Stimulated activated CD8-positive, alpha-beta memory T cell treated with anti-CD3 and anti-CD28 coated beads, Interleukin-4, amount 100 ng/mL, for 48 hours (primary cell): ENCODE data around the gene TMTC1.
"Not testable (repeated sequence)": the region's sequence is repeated elsewhere in the genome, so short reads cannot be mapped to it uniquely, and the experiment has no call there.

Source experiments
- DNase-seq: peaks from one replicate; pipeline ENCODE4 v3.0.0-alpha.2; 2020

TMTC1 gene

DNA sequence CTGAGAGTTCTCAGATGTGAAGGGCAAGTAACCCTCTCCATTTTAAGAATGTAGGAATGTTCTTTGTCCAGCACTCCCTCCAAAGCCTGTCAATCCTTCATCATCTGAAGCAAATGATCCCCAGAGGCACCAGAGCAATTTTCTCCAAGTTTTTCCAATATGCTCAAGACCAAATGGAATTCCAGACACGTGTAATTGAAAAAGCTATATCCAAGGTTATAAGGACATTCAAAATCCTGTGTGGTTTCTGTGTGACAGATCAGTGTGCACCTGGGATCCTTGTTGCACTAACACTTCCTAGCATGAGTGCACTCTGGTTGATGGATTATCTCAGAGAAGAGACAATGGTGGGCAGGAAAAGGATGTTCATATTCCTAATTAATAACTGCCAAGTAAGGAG lies 220.7 kb downstream of the TMTC1 start:
- DNase-seq = no peak

DNA sequence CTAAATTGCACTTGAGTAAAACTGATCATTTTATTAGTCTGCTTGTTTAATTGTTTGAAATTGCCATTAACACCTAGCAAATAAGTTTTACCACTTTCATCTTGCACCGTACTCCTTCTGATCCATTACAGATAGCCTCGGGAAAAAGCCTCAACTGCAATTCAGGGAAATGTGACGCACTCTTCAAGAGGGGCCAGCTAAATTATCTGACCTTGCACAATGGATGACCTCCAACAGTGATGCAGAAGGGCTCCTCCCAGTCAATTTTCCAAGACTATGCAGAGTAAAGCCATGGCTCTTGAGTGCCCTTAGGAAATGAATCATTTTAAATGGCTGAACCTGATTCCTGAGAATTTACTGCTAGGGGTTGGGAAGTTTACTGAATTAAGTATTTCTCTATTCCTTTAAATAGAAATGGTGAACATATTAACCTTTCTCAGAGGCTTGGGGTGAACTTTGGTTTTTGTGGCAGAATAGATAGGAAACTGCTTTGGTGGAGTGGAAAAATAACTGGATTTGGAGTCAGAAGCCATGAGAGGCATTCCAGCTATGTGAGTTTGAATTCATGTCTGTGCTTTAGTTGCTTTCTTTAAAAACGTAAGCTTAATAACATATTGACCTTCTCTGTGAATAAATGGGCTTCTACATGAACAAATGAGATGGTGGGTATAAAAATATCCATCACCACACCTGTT lies 221.5 kb downstream of the TMTC1 start:
- no peak for DNase-seq

DNA sequence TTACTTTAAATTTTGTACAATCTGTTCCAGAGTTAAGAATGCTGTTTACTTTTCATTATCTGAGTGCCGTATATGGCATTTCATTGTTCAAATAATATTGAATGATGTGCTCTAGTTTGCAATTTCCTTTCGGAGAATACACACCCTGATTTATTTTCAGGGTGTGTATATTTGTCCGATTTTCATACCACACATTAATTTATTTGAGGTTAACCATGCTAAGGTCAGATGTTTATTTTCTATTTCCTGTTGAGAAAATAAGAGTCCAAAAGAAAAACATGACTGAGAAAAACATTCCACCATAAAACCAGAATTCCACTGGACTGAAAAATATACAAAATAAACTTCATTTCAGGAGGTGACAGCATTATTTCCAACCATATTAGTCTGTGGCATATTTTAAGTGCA lies 222.1 kb downstream of the TMTC1 start:
- no peak for DNase-seq

DNA sequence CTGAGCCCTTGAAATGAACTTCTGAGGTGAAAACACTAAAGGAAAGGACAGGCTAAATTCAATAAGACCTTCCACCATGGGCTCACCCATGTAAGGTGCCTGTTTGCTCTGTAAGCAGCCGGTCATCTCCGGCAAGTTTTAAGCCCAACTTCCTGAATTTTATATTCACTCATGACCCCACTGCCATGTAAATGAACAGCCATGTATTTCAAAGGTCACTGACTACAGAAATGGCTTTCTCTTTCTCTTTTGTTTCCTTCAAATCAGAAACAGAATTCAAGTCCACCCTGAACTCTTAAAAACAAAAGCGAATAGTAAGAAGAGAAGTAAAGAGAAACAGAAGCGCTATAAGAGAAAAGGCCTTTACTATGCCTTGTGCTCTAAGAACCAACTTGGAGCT lies 224.5 kb downstream of the TMTC1 start:
- no peak for DNase-seq

DNA sequence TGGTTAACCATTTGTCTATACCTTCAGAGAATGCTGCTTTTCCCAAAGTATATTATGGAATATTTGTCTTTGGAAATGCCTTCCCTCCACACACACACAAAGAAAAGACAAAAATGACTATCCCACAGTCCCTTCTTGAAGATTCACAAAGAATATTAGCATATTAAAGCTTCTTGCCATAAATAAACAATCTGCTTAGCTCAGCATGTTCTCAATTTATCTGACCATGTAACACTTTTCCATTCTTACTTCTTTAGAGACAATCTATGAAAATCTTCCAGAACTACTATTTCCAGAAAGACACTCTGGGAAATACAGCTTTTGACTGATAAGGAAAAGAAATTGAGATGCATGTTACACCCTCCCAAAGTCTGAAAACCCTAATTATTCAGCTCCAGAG lies 227.4 kb downstream of the TMTC1 start:
- no peak for DNase-seq

DNA sequence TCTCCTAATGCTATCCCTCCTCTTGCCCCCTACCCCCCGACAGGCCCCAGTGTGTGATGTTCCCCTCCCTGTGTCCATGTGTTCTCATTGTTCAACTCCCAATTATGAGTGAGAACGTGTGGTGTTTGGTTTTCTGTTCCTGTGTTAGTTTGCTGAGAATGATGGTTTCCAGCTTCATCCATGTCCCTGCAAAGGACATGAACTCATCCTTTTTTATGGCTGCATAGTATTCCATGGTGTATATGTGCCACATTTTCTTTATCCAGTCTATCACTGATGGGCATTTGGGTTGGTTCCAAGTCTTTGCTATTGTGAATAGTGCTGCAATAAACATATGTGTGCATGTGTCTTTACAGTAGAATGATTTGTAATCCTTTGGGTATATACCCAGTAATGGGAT lies 228.3 kb downstream of the TMTC1 start:
- DNase-seq = not testable (repeated sequence)

DNA sequence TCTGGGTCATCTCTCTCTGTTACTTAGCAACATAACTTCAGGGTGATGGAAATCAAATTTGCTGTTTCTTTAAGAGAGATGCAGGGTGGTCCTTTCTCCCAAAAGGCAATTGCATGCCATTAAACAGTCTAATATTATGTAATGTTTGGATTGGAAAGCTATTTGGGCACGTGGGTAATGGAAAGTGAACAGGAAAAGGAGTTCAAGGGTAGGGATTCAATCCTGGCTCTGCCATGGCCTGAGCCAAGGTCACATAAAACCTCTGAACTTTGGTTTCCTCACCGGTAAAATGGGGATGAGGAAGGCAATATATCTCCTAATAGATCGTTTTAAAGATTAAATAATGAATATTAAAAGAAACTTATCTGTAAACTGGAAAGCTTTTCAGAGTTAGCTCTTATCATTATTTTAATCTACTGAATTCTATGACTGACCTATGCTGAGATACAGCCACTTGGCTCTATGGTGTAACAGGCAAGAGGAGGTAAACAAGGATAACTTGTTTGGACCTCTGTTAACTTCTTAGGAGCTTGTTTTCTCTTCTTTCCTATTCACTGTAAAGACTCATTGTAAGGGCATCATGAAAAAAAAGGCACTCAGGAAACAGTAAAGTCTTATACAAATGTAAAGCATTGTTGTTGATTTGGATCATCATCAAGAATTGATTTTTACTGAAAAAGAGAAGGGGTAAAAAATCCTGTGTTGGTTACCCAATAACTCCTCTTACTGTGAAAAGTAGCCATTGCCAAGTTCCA lies 230.6 kb downstream of the TMTC1 start:
- DNase-seq = no peak

DNA sequence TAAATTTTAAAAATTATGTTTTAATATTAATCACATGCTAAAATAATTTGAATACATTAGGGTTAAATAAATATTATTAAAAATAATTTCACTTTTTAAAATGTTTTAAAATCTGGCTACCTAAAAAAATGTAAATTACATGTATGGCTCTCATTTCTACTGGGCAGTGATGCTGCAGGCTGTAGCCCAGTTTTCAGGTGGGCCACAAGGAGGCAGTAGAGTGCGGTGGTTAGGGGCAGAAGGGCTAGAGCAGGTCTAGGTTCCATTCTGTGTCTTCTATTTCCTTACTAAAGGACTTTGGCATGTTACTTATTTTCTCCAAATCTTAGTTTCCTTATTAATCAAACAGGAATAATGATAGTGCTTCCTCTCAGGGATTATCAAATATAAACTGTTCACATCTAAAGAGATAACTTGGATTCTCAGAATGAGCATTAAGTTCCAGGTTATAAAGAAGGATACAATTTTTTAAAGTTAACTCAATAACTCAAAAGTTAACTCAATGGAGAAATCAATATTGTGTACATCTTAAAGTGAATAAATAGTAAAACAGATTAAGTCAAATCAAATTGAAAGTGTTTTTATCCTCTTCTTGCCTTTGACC lies 231.3 kb downstream of the TMTC1 start:
- peak; percentile 81 for DNase-seq

DNA sequence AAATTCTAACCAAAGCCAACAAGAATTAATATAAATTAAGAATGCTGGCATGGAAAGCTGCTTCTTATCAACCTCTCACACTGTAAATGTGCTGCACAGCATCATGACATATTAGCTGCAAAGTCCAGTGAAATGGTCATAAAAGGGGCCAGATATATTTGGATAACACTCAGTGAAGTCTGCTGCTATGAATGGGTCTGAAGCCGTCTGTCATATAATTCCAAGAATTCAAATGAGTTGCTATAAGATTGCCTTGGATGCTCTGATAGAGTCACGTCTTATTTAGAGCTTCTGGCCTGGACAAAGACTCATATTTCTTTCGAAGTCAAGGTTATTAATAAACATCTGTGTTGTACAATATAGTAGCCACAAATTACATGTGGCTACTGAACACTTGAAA lies 231.9 kb downstream of the TMTC1 start:
- no peak for DNase-seq

DNA sequence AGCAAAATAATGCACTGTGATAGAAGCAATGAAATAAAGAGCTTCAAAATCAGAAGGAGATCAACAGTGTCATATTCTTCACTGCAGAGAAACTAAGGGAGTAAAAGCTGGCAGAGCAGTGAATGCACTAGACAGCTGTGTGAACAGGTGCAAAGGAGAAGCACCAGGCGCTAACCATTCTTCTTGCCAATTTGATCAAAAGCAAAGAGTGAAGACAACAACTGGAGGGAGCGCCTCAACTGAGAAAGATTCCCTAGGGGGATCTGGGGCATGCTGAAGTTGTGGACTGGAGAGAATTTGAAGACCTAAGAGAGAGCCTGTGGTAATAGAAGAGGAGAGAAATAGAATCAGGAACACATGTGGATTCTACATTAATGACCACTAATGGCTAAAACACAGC lies 235.9 kb downstream of the TMTC1 start:
- DNase-seq = no peak

DNA sequence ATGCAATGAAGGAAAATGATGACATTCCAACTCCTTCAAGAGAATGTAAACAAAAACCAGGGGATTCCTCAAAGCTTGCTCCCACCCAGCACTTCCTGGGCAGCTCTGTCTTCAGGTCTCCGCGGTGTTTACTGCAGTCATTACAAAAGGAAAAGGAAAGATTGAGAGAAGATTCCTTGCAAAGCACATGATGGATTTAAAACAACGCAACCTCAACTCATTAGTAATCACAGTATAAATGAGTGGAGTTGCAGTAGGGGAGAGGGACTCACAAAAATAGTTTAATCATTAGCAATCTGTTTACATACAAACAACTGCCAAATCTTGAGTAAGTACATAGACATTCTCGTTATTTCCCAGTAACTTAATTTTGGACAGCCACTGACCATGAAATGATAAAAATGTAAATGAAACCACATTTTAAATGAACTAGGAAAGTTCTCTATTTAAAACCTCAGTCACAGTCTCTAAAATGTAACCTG lies 236.6 kb downstream of the TMTC1 start:
- no peak for DNase-seq

DNA sequence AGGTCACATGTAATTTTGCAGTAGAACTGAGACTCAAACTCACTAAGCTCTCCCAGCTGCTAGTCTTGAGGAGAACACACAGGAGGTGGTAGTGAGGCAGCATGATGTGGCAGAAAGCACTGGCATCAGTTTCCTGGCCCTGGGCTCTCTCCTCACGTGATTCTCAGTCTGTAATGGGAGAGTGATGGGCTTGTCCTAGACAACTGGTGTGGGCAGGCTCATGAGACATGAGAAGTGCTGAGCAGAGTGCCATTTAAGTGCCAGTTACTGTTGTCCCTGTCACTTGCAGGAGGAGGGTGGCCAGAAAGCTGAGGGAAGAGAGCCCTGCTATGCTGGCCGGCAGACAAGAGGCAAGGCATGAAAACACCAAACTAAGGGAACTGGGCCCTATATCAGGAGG lies 237.7 kb downstream of the TMTC1 start:
- no peak for DNase-seq

DNA sequence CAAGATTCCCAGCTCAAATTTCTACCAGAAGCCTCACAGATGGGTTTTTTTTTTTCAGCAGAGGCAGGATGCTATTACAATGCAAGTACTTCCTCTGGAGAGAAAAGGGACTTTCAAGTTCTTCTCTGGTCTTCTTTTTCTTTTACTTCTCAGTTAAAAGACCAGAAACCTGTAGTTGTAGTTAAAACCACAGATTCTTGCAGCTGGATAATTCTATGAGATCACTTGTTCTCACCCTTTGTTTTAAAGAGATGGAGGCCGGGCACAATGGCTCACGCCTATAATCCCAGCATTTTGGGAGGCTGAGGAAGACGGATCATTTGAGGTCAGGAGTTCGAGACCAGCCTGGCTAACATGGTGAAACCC lies 238.7 kb downstream of the TMTC1 start:
- DNase-seq = no peak

DNA sequence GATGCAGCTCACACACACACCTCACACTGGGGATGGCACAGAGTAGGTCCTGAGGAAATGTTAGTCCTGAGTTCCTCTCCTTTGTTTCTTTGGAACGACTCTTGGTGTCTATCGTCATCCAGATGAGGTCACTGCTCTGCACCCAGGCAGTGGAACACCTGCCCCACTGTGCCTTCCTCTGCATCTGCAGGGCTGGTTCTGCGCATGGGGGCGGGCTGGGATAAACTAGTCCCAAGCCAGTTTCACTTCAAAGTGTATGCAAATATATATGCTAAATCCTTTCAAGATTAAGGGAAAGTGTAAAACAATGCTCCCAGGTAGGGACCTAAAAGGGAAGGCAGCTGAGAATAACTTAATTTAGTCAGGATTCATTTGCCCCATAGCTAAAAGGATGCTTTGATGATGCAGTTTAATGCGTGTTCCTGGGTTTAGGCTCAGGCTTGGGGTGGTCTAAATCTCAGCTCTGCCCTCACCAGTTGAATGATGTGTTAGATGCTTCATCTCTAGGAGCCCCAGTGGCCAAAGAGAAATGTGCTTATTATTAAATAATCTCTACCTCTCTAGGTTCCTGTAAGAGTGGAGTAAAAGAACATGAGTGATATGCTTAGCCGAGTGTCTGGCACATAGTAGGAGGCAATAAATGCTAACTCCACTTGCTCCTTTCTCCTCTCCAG lies 239.2 kb downstream of the TMTC1 start:
- DNase-seq = no peak

DNA sequence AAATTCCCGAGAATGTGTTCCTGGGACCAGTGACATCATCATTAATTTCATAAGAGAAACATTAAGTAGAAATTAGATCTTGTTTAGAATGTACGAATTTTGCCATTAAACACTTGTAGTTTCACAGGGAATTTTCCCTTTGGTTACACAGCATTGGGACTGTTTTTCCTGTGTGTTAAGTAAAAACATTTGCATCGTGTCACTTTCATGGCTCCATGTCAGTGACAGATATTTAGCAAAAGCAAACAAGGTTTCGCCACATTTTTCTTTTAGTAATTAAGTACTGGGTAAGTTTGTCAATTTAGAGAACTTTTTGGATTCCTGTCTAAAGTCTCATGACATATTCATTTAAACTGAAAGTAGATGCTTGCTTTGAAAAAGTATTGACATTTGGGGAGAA lies 240.7 kb downstream of the TMTC1 start:
- DNase-seq = no peak

DNA sequence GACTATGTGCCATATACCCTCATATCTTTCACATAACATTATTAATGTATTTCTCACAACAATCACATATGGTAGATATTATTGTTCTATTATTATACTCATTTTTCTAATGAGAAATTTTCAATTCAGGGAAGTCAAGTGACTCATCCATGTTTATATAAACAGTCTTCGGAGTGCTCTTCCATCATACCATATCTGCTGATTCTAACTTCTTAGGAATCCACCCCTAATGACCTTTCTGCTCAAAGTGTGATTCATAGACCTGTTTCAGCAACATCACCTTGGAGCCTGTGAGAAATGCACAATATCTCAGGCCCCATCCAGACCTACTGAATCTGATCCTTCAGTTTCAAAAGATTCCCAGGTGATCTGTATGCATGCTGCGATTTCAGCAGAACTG lies 246.4 kb downstream of the TMTC1 start:
- DNase-seq = no peak

DNA sequence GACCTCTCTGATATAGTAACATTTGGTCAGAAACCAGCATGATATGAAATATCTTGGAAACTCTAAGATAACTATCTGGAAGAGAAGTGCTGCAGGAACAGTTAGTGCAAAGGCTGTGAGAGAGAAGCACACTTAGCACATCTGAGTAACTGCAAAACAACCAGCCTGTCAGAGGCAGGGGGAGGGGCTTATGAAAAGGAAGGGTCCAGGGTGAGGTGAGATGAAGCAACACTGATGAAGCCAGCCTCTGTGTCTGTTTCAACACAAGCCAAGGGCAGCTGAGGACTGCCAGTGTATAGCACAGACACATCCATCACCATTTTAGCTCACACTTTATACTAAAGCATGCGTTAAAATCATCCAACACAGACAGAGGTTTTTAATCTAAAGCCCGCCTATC lies 248.8 kb downstream of the TMTC1 start:
- no peak for DNase-seq

DNA sequence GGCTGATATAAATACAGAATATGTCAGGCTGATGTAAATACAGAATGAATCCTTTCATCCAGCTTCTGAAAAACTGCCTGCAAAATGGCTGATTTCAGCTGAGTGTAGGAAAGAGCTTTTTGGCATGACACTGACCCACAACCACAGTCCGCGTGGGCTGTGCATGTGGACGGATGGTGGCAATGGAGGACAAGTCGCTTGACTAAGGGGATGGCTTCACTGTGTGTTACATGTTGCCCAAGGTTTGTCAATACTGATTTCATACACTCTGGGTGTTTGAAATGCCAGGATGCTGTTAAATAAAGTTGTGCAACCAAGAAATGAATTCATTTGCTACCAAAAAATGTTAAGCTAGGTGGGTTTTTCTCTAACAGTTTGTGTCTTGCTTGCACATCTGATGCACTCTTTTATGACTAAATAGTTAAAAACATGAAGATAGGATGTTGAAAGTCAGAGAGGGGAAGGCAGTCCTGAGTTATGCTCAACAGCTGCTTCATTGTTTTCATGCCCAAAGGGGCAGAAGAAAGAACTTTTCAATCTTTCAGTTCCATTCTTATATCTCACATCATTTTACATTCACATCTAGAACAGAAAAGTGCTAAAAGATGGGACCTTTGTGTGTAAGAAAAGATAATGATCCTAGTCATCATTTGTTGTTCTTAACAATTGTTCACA lies 249.8 kb downstream of the TMTC1 start:
- no peak for DNase-seq

DNA sequence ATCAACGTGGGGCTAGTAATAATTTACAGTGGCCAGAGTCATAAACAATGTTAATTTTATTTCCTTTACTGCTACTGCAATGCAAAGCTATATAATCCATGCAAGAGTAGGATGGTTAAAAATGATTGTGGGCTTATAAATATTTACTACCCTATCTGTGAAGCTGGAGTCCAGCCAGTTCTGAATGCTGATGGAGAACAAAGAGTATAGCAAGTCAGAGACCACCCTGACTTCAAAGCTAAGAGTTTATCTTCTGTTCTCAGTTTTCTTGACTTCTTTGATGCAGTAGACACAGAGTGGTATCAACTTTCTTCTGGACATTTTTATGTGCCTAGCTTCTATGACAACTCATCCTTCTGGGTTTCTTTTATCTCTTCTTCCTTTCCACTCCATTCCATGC lies 252.3 kb downstream of the TMTC1 start:
- no peak for DNase-seq

DNA sequence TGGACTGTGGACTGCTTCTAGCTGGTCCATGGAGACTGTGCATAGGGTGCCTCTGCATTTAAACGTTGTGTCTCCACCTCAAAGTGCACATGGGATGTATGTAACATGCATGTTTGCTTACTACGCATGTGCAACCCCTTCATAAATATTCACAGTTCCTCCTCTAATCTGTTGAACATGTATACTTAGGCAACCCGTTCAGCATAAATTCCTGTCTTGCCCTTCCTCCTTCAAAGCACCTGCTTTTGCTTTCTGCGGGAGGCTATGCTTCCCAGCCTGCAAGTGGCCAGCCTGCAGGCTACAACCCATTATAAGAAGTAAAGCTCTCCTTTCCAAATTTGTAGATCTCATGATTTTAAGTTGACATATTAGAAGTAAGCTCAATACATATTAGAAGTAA lies 253.3 kb downstream of the TMTC1 start:
- no peak for DNase-seq

DNA sequence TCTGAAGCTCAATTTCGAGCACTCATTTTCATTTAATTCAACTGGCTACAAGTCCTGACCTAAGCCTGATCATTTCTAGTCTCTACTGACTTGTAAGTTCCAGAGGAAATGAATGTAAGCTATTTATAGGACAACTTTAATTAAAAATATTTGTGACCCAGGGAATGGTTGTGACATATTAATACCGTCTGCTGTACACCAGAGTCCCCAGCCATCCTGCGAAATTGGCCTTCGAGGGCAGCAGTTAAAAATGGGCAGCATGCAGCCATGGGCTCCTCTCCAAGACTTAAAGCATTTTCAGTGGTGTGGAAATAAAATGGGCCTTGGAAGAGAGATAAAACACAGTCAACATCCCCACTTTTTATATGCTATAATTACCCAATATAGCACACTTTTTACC lies 255.6 kb downstream of the TMTC1 start:
- DNase-seq = no peak

DNA sequence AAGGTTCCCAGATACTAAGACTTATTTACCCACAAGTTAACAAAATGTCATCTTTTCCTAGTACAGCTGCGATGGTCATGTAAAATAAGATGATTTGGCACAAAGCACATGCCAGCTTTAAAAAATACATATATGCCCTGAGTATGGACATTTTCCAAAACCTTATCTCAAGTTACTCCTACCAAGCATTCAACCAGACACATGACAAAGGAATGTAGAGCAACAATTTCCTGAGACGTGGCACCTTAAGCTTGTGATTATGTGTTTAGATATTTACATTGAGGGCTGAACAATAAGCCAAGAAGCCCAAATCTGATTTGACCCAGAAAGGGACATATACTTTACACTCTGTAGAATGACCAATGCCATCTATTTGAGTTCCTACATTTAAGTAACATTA lies 261.8 kb downstream of the TMTC1 start:
- no peak for DNase-seq

DNA sequence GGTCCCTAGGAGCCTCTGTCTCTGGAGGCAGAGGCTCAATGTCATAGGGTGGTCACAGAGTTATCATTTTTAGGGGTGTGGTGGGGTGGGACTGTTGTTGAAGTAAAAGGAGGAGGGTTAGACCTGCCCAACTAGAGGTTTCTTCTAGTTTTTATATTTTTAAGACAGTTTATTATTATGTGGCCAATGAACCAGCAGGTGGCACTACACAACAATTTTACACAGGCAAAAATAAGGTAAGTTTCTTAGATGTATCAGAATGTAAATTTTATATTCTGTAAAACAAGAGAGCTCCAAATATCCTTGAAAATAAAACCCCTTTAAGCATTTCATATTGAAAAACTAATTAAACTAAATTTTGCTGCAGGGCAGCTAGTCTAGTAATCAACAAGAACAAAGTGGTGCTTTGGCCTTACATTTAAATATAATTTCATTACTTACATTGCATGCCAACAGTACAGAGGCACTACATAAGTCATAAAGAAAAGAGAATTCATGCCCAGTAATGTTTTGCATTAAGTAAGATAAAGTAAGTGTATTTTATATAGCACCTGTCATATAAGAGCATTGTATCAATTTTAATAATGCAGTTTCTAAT lies 264.1 kb downstream of the TMTC1 start:
- peak; percentile 36 for DNase-seq
